ENCODE measurements around the gene ZNF343.

Gene ZNF343

GRCh38 chr20:2508631-2509467, at the start of gene ZNF343:
Gene ZNF343 (minus strand): TSS chr20:2508915. CDS start chr20:2493895, 15,020 bp downstream.
- no peak for TF ChIP-seq CTCF (IDR thresholded peaks at IDR 0.05; ENCODE audit: poor library complexity, severe bottlenecking)
- H3K27me3 ChIP-seq (ENCODE audit: insufficient read depth, poor library complexity, severe bottlenecking), result no peaks in the 10 kb centered on the region
- peak within 1 kb of the TSS; percentile 19 for H3K27ac ChIP-seq (ENCODE audit: poor library complexity, severe bottlenecking)

GRCh38 chr20:2557873-2558580, 49.3 kb upstream of the ZNF343 start:
- TF ChIP-seq CTCF (IDR thresholded peaks at IDR 0.05; ENCODE audit: poor library complexity, severe bottlenecking), result no peak
- Histone ChIP-seq H3K27ac (ENCODE audit: poor library complexity, severe bottlenecking) (no peak overlapping the region), H3K4me1 (ENCODE audit: insufficient read depth, poor library complexity, severe bottlenecking) (no peaks in the 10 kb centered on the region), H3K9me3 (ENCODE audit: severe bottlenecking) (no peaks in the 10 kb centered on the region), H3K36me3 (ENCODE audit: low read depth) (no peaks in the 10 kb centered on the region), H3K27me3 (ENCODE audit: insufficient read depth, poor library complexity, severe bottlenecking) (peaks cover 88% of the 10 kb centered on the region), H3K4me3 (ENCODE audit: severe bottlenecking) (no peak overlapping the region)
- no peak for ATAC-seq (ENCODE audit: low read depth)
- DNase-seq (ENCODE audit: low spot score), result no peak

More at GRCh38 chr20:2508631-2509467, at the start of gene ZNF343:
- Histone ChIP-seq H3K4me3 (ENCODE audit: severe bottlenecking) (peak within 1 kb of the TSS; percentile 80), H3K9me3 (ENCODE audit: severe bottlenecking) (no peaks in the 10 kb centered on the region), H3K36me3 (ENCODE audit: low read depth) (no peaks in the 10 kb centered on the region), H3K4me1 (ENCODE audit: insufficient read depth, poor library complexity, severe bottlenecking) (peaks cover 4% of the 10 kb centered on the region)
- ATAC-seq (ENCODE audit: low read depth) (peak; percentile 94), DNase-seq (ENCODE audit: low spot score) (peak; percentile 69)

- DNase-seq (ENCODE audit: low spot score) (no peak), ATAC-seq (ENCODE audit: low read depth) (no peak)
- Histone ChIP-seq H3K4me3 (ENCODE audit: severe bottlenecking) (no peak overlapping the region), H3K36me3 (ENCODE audit: low read depth) (no peaks in the 10 kb centered on the region), H3K4me1 (ENCODE audit: insufficient read depth, poor library complexity, severe bottlenecking) (no peaks in the 10 kb centered on the region), H3K9me3 (ENCODE audit: severe bottlenecking) (no peaks in the 10 kb centered on the region), H3K27me3 (ENCODE audit: insufficient read depth, poor library complexity, severe bottlenecking) (peaks cover 60% of the 10 kb centered on the region), H3K27ac (ENCODE audit: poor library complexity, severe bottlenecking) (no peak overlapping the region)
- no peak for TF ChIP-seq CTCF (IDR thresholded peaks at IDR 0.05; ENCODE audit: poor library complexity, severe bottlenecking)
Observed at GRCh38 chr20:2545594-2545993, 36.9 kb upstream of the ZNF343 start.

GRCh38 chr20:2544211-2544610, 35.5 kb upstream of the ZNF343 start:
- 0 out of 3 replicates have a peak, but pooled peaks have one; percentile 36 for ATAC-seq (ENCODE audit: low read depth)
- no peaks in the 10 kb centered on the region for H3K4me1 ChIP-seq (ENCODE audit: insufficient read depth, poor library complexity, severe bottlenecking)

More at GRCh38 chr20:2544211-2544610, 35.5 kb upstream of the ZNF343 start:
- H3K4me3 ChIP-seq (ENCODE audit: severe bottlenecking), result no peak overlapping the region
- no peaks in the 10 kb centered on the region for H3K9me3 ChIP-seq (ENCODE audit: severe bottlenecking)
- no peaks in the 10 kb centered on the region for H3K36me3 ChIP-seq (ENCODE audit: low read depth)
- DNase-seq (ENCODE audit: low spot score), result no peak
- TF ChIP-seq CTCF (IDR thresholded peaks at IDR 0.05; ENCODE audit: poor library complexity, severe bottlenecking), result no peak
- H3K27me3 ChIP-seq (ENCODE audit: insufficient read depth, poor library complexity, severe bottlenecking), result peaks cover 53% of the 10 kb centered on the region
- H3K27ac ChIP-seq (ENCODE audit: poor library complexity, severe bottlenecking), result no peak overlapping the region

All from RWPE2 (cell line).